B cell (primary cell): ENCODE results near the gene NTM.

Experiments
- EZH2 ChIP-seq: IDR thresholded peaks from 2 replicates; pipeline ENCODE4 v1.6.1; 2012; ENCODE audit warnings: borderline replicate concordance, low read depth, mild to moderate bottlenecking, moderate library complexity, low read length; ENCODE audit not compliant: insufficient read depth, poor library complexity, severe bottlenecking
- TF ChIP-seq, protein P1 (sequence below): fragments of 200-600 bp; IDR thresholded peaks from one replicate; pipeline ENCODE4 v1.8.0; 2022; ENCODE audit warnings: antibody characterized with exemption, mild to moderate bottlenecking

DNA sequence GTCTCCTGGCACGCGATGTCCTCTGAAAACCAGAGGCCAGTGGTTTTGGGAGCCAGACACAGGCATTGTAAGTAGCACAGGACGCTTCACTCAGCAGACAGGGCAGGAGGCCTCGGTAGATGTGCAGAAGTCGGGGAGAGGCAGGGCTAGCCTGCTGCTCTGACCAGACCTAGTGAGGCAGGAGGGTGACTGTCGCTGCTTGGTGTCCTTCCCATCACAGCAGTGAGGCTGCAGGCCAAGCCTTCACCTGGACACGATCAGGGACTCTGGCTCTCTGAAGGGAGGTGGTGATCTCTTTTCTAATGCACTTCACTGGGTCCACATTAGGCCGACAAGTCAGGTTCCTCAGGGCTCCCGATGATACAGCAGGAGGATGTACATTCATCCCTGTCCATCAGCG, 583.7 kb downstream of the NTM start:
- TF ChIP-seq, protein P1, sequence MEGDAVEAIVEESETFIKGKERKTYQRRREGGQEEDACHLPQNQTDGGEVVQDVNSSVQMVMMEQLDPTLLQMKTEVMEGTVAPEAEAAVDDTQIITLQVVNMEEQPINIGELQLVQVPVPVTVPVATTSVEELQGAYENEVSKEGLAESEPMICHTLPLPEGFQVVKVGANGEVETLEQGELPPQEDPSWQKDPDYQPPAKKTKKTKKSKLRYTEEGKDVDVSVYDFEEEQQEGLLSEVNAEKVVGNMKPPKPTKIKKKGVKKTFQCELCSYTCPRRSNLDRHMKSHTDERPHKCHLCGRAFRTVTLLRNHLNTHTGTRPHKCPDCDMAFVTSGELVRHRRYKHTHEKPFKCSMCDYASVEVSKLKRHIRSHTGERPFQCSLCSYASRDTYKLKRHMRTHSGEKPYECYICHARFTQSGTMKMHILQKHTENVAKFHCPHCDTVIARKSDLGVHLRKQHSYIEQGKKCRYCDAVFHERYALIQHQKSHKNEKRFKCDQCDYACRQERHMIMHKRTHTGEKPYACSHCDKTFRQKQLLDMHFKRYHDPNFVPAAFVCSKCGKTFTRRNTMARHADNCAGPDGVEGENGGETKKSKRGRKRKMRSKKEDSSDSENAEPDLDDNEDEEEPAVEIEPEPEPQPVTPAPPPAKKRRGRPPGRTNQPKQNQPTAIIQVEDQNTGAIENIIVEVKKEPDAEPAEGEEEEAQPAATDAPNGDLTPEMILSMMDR = no peak
- no peak for TF ChIP-seq EZH2
